K562 (cell line): ENCODE data around the gene STX1A. TPM values are rescaled to one million over a fixed set of nuclear protein-coding genes. Genes with fewer than 3 reads are reported as not detected.
A peak's percentile ranks its signal among the peaks of the same experiment; 100 is the strongest.

Experiments
- ATF3 ChIP-seq, 2 experiments: fragments of 450-650 bp in 1 of 2; sonication (generic) in 1 of 2; formaldehyde crosslinking in 1 of 2; IDR thresholded peaks in 1 of 2; conservative IDR thresholded peaks in 1 of 2; 2 replicates each; pipeline versions ENCODE4 v1.6.1 to v1.8.1; 2016 to 2023; ENCODE audit warnings: mild to moderate bottlenecking in 2 of 2, moderate library complexity in 2 of 2, inconsistent platforms in 1 of 2, missing genetic modification reagents in 1 of 2
- CEBPB ChIP-seq: fragments of 450-650 bp; IDR thresholded peaks from 2 replicates; pipeline ENCODE4 v1.6.1; 2016; ENCODE audit warnings: missing genetic modification characterization, missing compliant biosample characterization
- DLX4 ChIP-seq: fragments of 250-450 bp; sonication (Bioruptor Pico); IDR thresholded peaks from 2 replicates; pipeline ENCODE4 v1.6.1; 2021; ENCODE audit warnings: mild to moderate bottlenecking
- ETV1 ChIP-seq: fragments of 450-650 bp; conservative IDR thresholded peaks from 2 replicates; pipeline ENCODE4 v1.6.1; 2016; ENCODE audit warnings: missing genetic modification characterization, control low read depth, low read depth, missing compliant biosample characterization
- MAZ ChIP-seq, 2 experiments: fragments of 450-650 bp in 1 of 2; sonication (generic) in 1 of 2; formaldehyde crosslinking; IDR thresholded peaks in 1 of 2; conservative IDR thresholded peaks in 1 of 2; 2 replicates each; pipeline versions ENCODE4 v1.4.0 to v1.5.0; 2020; ENCODE audit warnings: mild to moderate bottlenecking in 1 of 2, missing genetic modification reagents in 1 of 2
- MTF1 ChIP-seq: fragments of 250-450 bp; sonication (Bioruptor Pico); IDR thresholded peaks from 2 replicates; pipeline ENCODE4 v1.9.0; 2021; ENCODE audit warnings: moderate library complexity, mild to moderate bottlenecking, inconsistent platforms, borderline replicate concordance
- NKRF ChIP-seq: fragments of 450-650 bp; IDR thresholded peaks from 2 replicates; pipeline ENCODE4 v1.6.1; 2016; ENCODE audit warnings: borderline replicate concordance
- NR0B1 ChIP-seq: fragments of 450-650 bp; IDR thresholded peaks from one replicate; pipeline ENCODE4 v1.6.1; 2018; ENCODE audit warnings: mild to moderate bottlenecking, moderate library complexity; ENCODE audit not compliant: partially characterized antibody
- NR1H2 ChIP-seq: sonication (generic); formaldehyde crosslinking; IDR thresholded peaks from 2 replicates; pipeline ENCODE4 v1.4.0; 2020; ENCODE audit warnings: mild to moderate bottlenecking, missing genetic modification reagents
- PHF20 ChIP-seq: fragments of 450-650 bp; IDR thresholded peaks from 2 replicates; pipeline ENCODE4 v1.6.1; 2018; ENCODE audit not compliant: partially characterized antibody
- PHTF2 ChIP-seq: fragments of 250-450 bp; sonication (Bioruptor Pico); IDR thresholded peaks from 2 replicates; pipeline ENCODE4 v1.5.0; 2021; ENCODE audit warnings: mild to moderate bottlenecking
- POLR2AphosphoS2 ChIP-seq: IDR thresholded peaks from 2 replicates; pipeline ENCODE4 v1.6.1; 2012; ENCODE audit warnings: low read length, improper control_type of control experiment
- SIX5 ChIP-seq, 2 experiments: IDR thresholded peaks; 2 replicates each; pipeline ENCODE4 v1.6.1; 2011; ENCODE audit warnings: low read length in 2 of 2, borderline replicate concordance in 1 of 2, low read depth in 1 of 2, mild to moderate bottlenecking in 1 of 2, moderate library complexity in 1 of 2; ENCODE audit not compliant: insufficient read depth in 1 of 2
- SUPT5H ChIP-seq: fragments of 450-650 bp; IDR thresholded peaks from 2 replicates; pipeline ENCODE4 v1.6.1; 2016
- ZBTB8A ChIP-seq: fragments of 450-650 bp; IDR thresholded peaks from 2 replicates; pipeline ENCODE4 v1.6.1; 2018; ENCODE audit warnings: mild to moderate bottlenecking, moderate library complexity; ENCODE audit not compliant: partially characterized antibody
- ZNF707 ChIP-seq: fragments of 250-450 bp; sonication (Bioruptor Pico); conservative IDR thresholded peaks from 2 replicates; pipeline ENCODE4 v1.8.0; 2022; ENCODE audit warnings: inconsistent platforms, mild to moderate bottlenecking, moderate library complexity
- ZNF785 ChIP-seq: fragments of 250-450 bp; sonication (Bioruptor Pico); IDR thresholded peaks from 2 replicates; pipeline ENCODE4 v1.4.0; 2020; ENCODE audit warnings: mild to moderate bottlenecking
- polyA plus RNA-seq, 8 experiments: library from polyadenylated mRNA; depleted of rRNA in 4 of 8; stranded (reverse) in 5 of 8; unstranded in 3 of 8; fragments of >200 nt; fragmentation: Nextera tagmentation in 2 of 8; fragmentation: Illumina TruSeq in 1 of 8; extraction: Ambion mirVana in 2 of 8; extraction: Trizol in 1 of 8; gene quantifications; 2 replicates each; pipeline versions ENCODE4 v1.2.1 to v1.2.3, GENCODE V29; 2011 to 2014; ENCODE audit warnings: inconsistent platforms in 1 of 8, missing spikeins in 1 of 8
- total RNA-seq, 7 experiments: library from RNA; depleted of rRNA in 6 of 7; stranded (reverse); fragments of >200 nt in 6 of 7; fragmentation: Illumina TruSeq in 2 of 7; extraction: Trizol in 2 of 7; gene quantifications; 2 replicates each; pipeline versions ENCODE4 v1.2.1 to v1.2.3, GENCODE V29; 2011 to 2021; ENCODE audit warnings: low replicate concordance in 1 of 7
- TF ChIP-seq, protein P1 (sequence below): fragments of 450-650 bp; formaldehyde crosslinking; IDR thresholded peaks from 2 replicates; pipeline ENCODE4 v1.4.0; 2020; ENCODE audit warnings: mild to moderate bottlenecking, moderate library complexity
- TF ChIP-seq, protein P2 (sequence below): fragments of 450-650 bp; IDR thresholded peaks from 2 replicates; pipeline ENCODE4 v1.6.1; 2016; ENCODE audit warnings: missing biosample characterization, missing genetic modification characterization

The STX1A gene
- total and polyA plus RNA-seq, 9 of the 15 experiments (the other 6 are each of a cell fraction or from before 2014, with no cell fraction given), result 0.04 to 15.1 (median 6.3) TPM

DNA sequence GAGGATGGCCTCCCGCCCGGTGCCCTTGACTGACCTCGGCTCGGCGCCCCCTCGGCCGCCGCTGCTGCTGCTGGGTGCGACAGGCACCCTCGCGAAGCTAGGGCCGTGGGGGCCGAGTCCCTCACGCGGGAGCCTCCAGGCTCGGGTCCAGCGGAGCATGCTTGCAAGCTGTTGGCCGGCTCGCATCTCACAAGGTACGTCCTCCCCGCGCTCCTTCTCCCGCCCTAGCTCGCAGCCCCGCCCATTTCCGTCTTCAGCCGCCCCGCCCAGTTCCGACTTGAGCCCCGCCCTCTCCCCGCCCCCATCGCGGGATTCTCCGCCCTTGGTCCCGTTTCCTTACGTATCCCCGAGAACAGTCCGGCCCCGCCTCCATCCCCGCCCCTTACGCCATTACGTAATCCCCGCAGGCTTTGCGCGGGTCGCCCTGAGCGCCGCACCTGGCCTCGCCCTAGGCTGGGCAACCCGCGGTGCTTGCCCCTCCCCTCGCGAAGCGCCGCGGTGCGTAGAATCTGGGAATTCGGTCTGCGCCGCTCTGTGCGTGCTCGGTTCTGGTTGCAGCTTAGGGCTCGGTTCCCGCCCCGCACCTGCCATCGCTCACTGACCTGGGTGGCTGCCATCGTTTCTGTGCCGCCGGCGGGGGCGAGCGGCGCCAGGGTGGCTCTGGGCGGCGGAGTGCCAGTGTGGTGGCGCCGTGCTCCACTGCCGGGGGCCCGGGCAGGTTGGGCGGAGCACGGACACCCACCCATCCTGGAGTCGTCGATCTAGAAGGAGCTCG lies 19.3 kb upstream of the STX1A start, which contains the start of gene ABHD11 (continued):
- no peak for TF ChIP-seq PHTF2 (CRISPR knock-in tag)
- peak; percentile 68 for TF ChIP-seq PHF20
- 0 out of 2 replicates have a peak, but pooled peaks have one; percentile 8 for TF ChIP-seq ZNF707 (CRISPR knock-in tag)
- TF ChIP-seq, protein P1, sequence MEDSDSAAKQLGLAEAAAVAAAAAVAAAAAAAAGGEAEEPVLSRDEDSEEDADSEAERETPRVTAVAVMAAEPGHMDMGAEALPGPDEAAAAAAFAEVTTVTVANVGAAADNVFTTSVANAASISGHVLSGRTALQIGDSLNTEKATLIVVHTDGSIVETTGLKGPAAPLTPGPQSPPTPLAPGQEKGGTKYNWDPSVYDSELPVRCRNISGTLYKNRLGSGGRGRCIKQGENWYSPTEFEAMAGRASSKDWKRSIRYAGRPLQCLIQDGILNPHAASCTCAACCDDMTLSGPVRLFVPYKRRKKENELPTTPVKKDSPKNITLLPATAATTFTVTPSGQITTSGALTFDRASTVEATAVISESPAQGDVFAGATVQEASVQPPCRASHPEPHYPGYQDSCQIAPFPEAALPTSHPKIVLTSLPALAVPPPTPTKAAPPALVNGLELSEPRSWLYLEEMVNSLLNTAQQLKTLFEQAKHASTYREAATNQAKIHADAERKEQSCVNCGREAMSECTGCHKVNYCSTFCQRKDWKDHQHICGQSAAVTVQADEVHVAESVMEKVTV (CRISPR knock-in tag), result 0 out of 2 replicates have a peak, but pooled peaks have one; percentile 9
- no peak for TF ChIP-seq NR0B1
- TF ChIP-seq SIX5 (IDR thresholded peaks at IDR 0.05; ENCODE audit: borderline replicate concordance in 1 of 2, insufficient read depth in 1 of 2, low read depth in 1 of 2, low read length in 2 of 2), result no peak
- peak; percentile 91 for TF ChIP-seq NR1H2 (CRISPR knock-in tag)
- no peak; the same call in 1 of the 2 replicates for TF ChIP-seq ETV1 (tag)
- no peak for TF ChIP-seq DLX4 (CRISPR knock-in tag)
- TF ChIP-seq, protein P2, sequence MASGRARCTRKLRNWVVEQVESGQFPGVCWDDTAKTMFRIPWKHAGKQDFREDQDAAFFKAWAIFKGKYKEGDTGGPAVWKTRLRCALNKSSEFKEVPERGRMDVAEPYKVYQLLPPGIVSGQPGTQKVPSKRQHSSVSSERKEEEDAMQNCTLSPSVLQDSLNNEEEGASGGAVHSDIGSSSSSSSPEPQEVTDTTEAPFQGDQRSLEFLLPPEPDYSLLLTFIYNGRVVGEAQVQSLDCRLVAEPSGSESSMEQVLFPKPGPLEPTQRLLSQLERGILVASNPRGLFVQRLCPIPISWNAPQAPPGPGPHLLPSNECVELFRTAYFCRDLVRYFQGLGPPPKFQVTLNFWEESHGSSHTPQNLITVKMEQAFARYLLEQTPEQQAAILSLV (tag), result peak; percentile 5; the same call in 1 of the 2 replicates
- TF ChIP-seq POLR2AphosphoS2, result no peak; the same call in 1 of the 2 replicates
- no peak for TF ChIP-seq ZNF785
- peak; percentile 90 for TF ChIP-seq ATF3 (IDR thresholded peaks at IDR 0.05)
- TF ChIP-seq ATF3 (CRISPR knock-in tag; conservative IDR thresholded peaks at IDR 0.05), result peak; percentile 79; the same call in 1 of the 2 replicates
- peak; percentile 93 for TF ChIP-seq SUPT5H
- TF ChIP-seq MTF1 (CRISPR knock-in tag), result no peak; the same call in 1 of the 2 replicates
- peak; percentile 90 for TF ChIP-seq NKRF
- TF ChIP-seq CEBPB (tag), result peak; percentile 98
- TF ChIP-seq MAZ (CRISPR knock-in tag; conservative IDR thresholded peaks at IDR 0.05 in 1 of 2, IDR thresholded peaks at IDR 0.05 in 1 of 2), result peak; percentile 91 to 92
- TF ChIP-seq ZBTB8A, result no peak
